Measurements from ENCODE around the gene CSTF2T.
A peak's percentile ranks its signal among the peaks of the same experiment; 100 is the strongest.
"Not testable (repeated sequence)": the region's sequence is repeated elsewhere in the genome, so short reads cannot be mapped to it uniquely, and the experiment has no call there.

The CSTF2T gene

DNA sequence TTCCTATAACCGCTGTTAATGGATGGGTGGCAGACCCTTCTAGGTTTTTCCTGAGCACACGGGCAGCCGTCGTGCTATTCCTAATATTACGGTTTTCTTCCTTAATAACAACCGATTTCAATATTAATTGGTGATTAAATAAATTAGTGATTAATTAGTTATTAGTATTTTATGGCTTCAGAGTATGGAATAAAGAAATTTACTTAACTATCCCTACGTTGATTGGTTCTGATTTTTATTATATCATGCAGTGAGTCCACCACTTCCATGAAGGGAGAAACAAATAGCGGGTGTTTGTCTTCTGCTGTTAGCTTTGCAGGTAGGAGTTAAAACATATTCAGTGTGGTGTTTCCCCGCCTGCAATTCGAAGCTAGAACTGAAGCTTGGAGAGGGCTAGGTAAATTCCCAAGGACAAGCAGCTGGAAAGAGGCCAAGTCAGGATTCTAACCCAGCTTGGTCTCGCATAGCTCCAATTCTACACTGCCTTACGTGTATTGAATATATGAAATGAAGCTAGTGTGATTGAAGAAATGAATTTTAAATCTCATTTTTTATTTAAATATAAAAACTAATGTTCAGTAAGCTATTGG lies 928 bp upstream of the CSTF2T start:
- TF ChIP-seq TAF1 (IDR thresholded peaks at IDR 0.05; ENCODE audit: low read depth, low read length): no peak
- TF ChIP-seq POU2F2 (IDR thresholded peaks at IDR 0.05; ENCODE audit: low read depth, low read length): no peak
- no peak for TF ChIP-seq PAX5 (IDR thresholded peaks at IDR 0.05; ENCODE audit: insufficient read depth, low read length, severe bottlenecking)
- TF ChIP-seq POLR2A (IDR thresholded peaks at IDR 0.05; ENCODE audit: low read depth, low read length): no peak
- no peak for TF ChIP-seq SPI1 (IDR thresholded peaks at IDR 0.05; ENCODE audit: low read depth, low read length)
- TF ChIP-seq POLR2AphosphoS5 (IDR thresholded peaks at IDR 0.05; ENCODE audit: low read depth, low read length): no peak
- FAIRE-seq (no peak), DNase-seq (ENCODE audit: insufficient read length, low spot score) (no peak)

- no peak for TF ChIP-seq PAX5 (IDR thresholded peaks at IDR 0.05; ENCODE audit: insufficient read depth, low read length, severe bottlenecking)
- no peak for TF ChIP-seq SPI1 (IDR thresholded peaks at IDR 0.05; ENCODE audit: low read depth, low read length)
- no peak for TF ChIP-seq TAF1 (IDR thresholded peaks at IDR 0.05; ENCODE audit: low read depth, low read length)
- no peak for TF ChIP-seq POU2F2 (IDR thresholded peaks at IDR 0.05; ENCODE audit: low read depth, low read length)
- no peak for TF ChIP-seq POLR2A (IDR thresholded peaks at IDR 0.05; ENCODE audit: low read depth, low read length)
- no peak for TF ChIP-seq POLR2AphosphoS5 (IDR thresholded peaks at IDR 0.05; ENCODE audit: low read depth, low read length)
- DNase-seq (ENCODE audit: insufficient read length, low spot score): no peak
- FAIRE-seq: no peak
These were observed 285 bp downstream of the CSTF2T start for GRCh38 chr10:51699145-51699474.

DNA sequence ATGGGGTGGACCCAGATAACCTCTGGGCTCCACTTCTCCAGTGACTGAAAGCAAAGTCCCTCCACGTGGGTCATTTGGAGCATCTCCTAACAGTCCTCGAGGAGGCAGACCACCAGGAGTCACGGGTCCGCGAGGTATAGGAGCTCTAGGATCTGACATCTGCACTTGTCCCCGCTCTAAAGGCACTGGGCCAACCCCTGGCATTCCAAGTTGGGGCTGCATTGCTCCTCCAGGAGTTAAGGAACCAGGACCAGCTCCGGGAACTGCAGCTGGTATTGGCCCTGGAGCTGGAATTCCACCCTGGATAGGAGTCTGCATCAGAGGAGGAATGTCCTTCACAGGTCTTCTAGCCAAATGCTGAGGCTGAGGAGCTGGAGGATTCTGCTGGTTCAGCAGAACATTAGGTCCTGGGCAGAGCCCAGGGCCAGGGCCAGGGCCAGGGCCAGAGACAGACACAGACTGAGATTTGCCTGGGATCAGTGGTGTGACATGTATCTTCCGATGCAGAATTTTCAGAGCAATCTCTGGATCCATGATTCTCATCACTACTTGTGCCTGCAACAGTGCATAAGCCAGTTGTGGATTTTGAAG lies 827 bp downstream of the CSTF2T start:
- no peak for FAIRE-seq
- no peak for TF ChIP-seq POLR2A (IDR thresholded peaks at IDR 0.05; ENCODE audit: low read depth, low read length)
- no peak for TF ChIP-seq PAX5 (IDR thresholded peaks at IDR 0.05; ENCODE audit: insufficient read depth, low read length, severe bottlenecking)
- TF ChIP-seq POLR2AphosphoS5 (IDR thresholded peaks at IDR 0.05; ENCODE audit: low read depth, low read length): no peak
- no peak for TF ChIP-seq POU2F2 (IDR thresholded peaks at IDR 0.05; ENCODE audit: low read depth, low read length)
- no peak for TF ChIP-seq TAF1 (IDR thresholded peaks at IDR 0.05; ENCODE audit: low read depth, low read length)
- TF ChIP-seq SPI1 (IDR thresholded peaks at IDR 0.05; ENCODE audit: low read depth, low read length): no peak
- DNase-seq (ENCODE audit: insufficient read length, low spot score): no peak

DNA sequence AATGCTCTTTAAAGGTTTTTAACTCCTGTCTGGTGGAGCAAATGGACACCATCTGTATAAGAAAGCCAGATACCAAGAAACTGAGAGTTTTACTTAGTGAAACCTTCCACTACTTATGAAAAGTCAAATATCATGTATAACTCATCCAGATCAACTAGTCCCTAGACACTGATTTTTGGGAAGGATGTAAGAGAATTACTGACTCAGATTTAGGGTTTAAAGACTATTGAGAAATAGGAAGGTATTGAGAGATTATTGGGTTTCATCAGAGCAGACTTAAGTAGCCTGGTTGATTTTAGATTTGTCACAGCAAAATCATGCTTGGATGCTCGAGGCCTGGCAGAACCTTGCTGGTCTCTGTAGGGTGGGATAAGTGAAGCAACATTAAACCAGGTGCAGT lies 3.1 kb downstream of the CSTF2T start:
- no peak for DNase-seq (ENCODE audit: insufficient read length, low spot score)
- FAIRE-seq: no peak
- TF ChIP-seq POU2F2 (IDR thresholded peaks at IDR 0.05; ENCODE audit: low read depth, low read length): no peak
- no peak for TF ChIP-seq PAX5 (IDR thresholded peaks at IDR 0.05; ENCODE audit: insufficient read depth, low read length, severe bottlenecking)
- no peak for TF ChIP-seq POLR2AphosphoS5 (IDR thresholded peaks at IDR 0.05; ENCODE audit: low read depth, low read length)
- TF ChIP-seq SPI1 (IDR thresholded peaks at IDR 0.05; ENCODE audit: low read depth, low read length): no peak
- no peak for TF ChIP-seq POLR2A (IDR thresholded peaks at IDR 0.05; ENCODE audit: low read depth, low read length)
- TF ChIP-seq TAF1 (IDR thresholded peaks at IDR 0.05; ENCODE audit: low read depth, low read length): no peak

GRCh38 chr10:51694086-51694768 lies 5.2 kb downstream of the CSTF2T start:
- no peak for FAIRE-seq
- 0 out of 2 replicates have a peak, but pooled peaks have one; percentile 35 for TF ChIP-seq POLR2A (IDR thresholded peaks at IDR 0.05; ENCODE audit: low read depth, low read length)
- no peak for TF ChIP-seq POU2F2 (IDR thresholded peaks at IDR 0.05; ENCODE audit: low read depth, low read length)
- no peak for DNase-seq (ENCODE audit: insufficient read length, low spot score)

- FAIRE-seq (no peak), DNase-seq (ENCODE audit: insufficient read length, low spot score) (no peak)
- TF ChIP-seq TAF1 (IDR thresholded peaks at IDR 0.05; ENCODE audit: low read depth, low read length): no peak
- no peak for TF ChIP-seq POLR2AphosphoS5 (IDR thresholded peaks at IDR 0.05; ENCODE audit: low read depth, low read length)
- TF ChIP-seq POU2F2 (IDR thresholded peaks at IDR 0.05; ENCODE audit: low read depth, low read length): no peak
- no peak for TF ChIP-seq POLR2A (IDR thresholded peaks at IDR 0.05; ENCODE audit: low read depth, low read length)
- no peak for TF ChIP-seq SPI1 (IDR thresholded peaks at IDR 0.05; ENCODE audit: low read depth, low read length)
- TF ChIP-seq PAX5 (IDR thresholded peaks at IDR 0.05; ENCODE audit: insufficient read depth, low read length, severe bottlenecking): no peak
These were observed 8.3 kb downstream of the CSTF2T start for GRCh38 chr10:51691135-51691534.

- DNase-seq (ENCODE audit: insufficient read length, low spot score) (no peak), FAIRE-seq (no peak)
- TF ChIP-seq TAF1 (IDR thresholded peaks at IDR 0.05; ENCODE audit: low read depth, low read length): no peak
- no peak for TF ChIP-seq POLR2A (IDR thresholded peaks at IDR 0.05; ENCODE audit: low read depth, low read length)
- no peak for TF ChIP-seq POLR2AphosphoS5 (IDR thresholded peaks at IDR 0.05; ENCODE audit: low read depth, low read length)
- no peak for TF ChIP-seq PAX5 (IDR thresholded peaks at IDR 0.05; ENCODE audit: insufficient read depth, low read length, severe bottlenecking)
- TF ChIP-seq SPI1 (IDR thresholded peaks at IDR 0.05; ENCODE audit: low read depth, low read length): no peak
- TF ChIP-seq POU2F2 (IDR thresholded peaks at IDR 0.05; ENCODE audit: low read depth, low read length): no peak
These were observed 9.9 kb downstream of the CSTF2T start for GRCh38 chr10:51689536-51689935.

- not testable (repeated sequence) for DNase-seq (ENCODE audit: insufficient read length, low spot score); FAIRE-seq
These were observed 10.6 kb downstream of the CSTF2T start for GRCh38 chr10:51688826-51689225.

GRCh38 chr10:51687296-51687695 lies 12.1 kb downstream of the CSTF2T start:
- TF ChIP-seq POU2F2 (IDR thresholded peaks at IDR 0.05; ENCODE audit: low read depth, low read length): no peak
- no peak for TF ChIP-seq TAF1 (IDR thresholded peaks at IDR 0.05; ENCODE audit: low read depth, low read length)
- no peak for TF ChIP-seq POLR2A (IDR thresholded peaks at IDR 0.05; ENCODE audit: low read depth, low read length)
- no peak for TF ChIP-seq SPI1 (IDR thresholded peaks at IDR 0.05; ENCODE audit: low read depth, low read length)
- TF ChIP-seq POLR2AphosphoS5 (IDR thresholded peaks at IDR 0.05; ENCODE audit: low read depth, low read length): no peak
- no peak for TF ChIP-seq PAX5 (IDR thresholded peaks at IDR 0.05; ENCODE audit: insufficient read depth, low read length, severe bottlenecking)
- DNase-seq (ENCODE audit: insufficient read length, low spot score) (no peak), FAIRE-seq (no peak)

- FAIRE-seq (no peak), DNase-seq (ENCODE audit: insufficient read length, low spot score) (no peak)
These were observed 13.6 kb downstream of the CSTF2T start for GRCh38 chr10:51685768-51686167.

More at GRCh38 chr10:51685768-51686167, 13.6 kb downstream of the CSTF2T start:
- TF ChIP-seq POLR2AphosphoS5 (IDR thresholded peaks at IDR 0.05; ENCODE audit: low read depth, low read length): no peak
- no peak for TF ChIP-seq POLR2A (IDR thresholded peaks at IDR 0.05; ENCODE audit: low read depth, low read length)
- TF ChIP-seq SPI1 (IDR thresholded peaks at IDR 0.05; ENCODE audit: low read depth, low read length): no peak
- no peak for TF ChIP-seq TAF1 (IDR thresholded peaks at IDR 0.05; ENCODE audit: low read depth, low read length)
- no peak for TF ChIP-seq POU2F2 (IDR thresholded peaks at IDR 0.05; ENCODE audit: low read depth, low read length)
- TF ChIP-seq PAX5 (IDR thresholded peaks at IDR 0.05; ENCODE audit: insufficient read depth, low read length, severe bottlenecking): no peak

Measured in GM12891 (cell line).